ENCODE data around the gene CLEC17A. TPM values are rescaled to one million over a fixed set of nuclear protein-coding genes. Genes with fewer than 3 reads are reported as not detected.
A peak's percentile ranks its signal among the peaks of the same experiment; 100 is the strongest.

Gene CLEC17A
- total RNA-seq, 4 donors from 2014 or later = 0.41 to 4.9 TPM; not detected in 2

GRCh38 chr19:14632286-14632685 is 49.4 kb downstream of the CLEC17A start:
- intact Hi-C loops (cut with DNase I; ENCODE audit: low total_unique reads) = no loop called here
- no peak overlapping the region for H3K4me3 ChIP-seq
- WGBS, 2 donors (ENCODE audit: low coverage in 1 of 2) = 24 to 54% methylated on average over 1 of the region's 1 CpG
- H3K4me1 ChIP-seq = no peaks in the 10 kb centered on the region
- in situ Hi-C loops (cut with MboI; ENCODE audit: low pct_ligation_motif_present in 1 of 4, low pct_unique_long_range_greater_than_20kb in 1 of 4, low sequenced_read_pairs in 3 of 4) = no loop called here
- no peak for TF ChIP-seq POLR2AphosphoS5 (IDR thresholded peaks at IDR 0.05)
- no peak for TF ChIP-seq CTCF (IDR thresholded peaks at IDR 0.05)
- no peak for TF ChIP-seq EP300 (IDR thresholded peaks at IDR 0.05; ENCODE audit: low read depth)
- TF ChIP-seq POLR2A (IDR thresholded peaks at IDR 0.05) = no peak
- H3K27ac ChIP-seq = no peak overlapping the region
- H3K36me3 ChIP-seq = no peaks in the 10 kb centered on the region
- H3K27me3 ChIP-seq = no peaks in the 10 kb centered on the region
- no peaks in the 10 kb centered on the region for H3K9me3 ChIP-seq
- no peak for DNase-seq

GRCh38 chr19:14639536-14640277 is 56.8 kb downstream of the CLEC17A start:
- 33 to 49% methylated on average over 4 of the region's 4 CpGs for WGBS, 2 donors (ENCODE audit: low coverage in 1 of 2)
- TF ChIP-seq POLR2AphosphoS5 (IDR thresholded peaks at IDR 0.05) = no peak
- no peaks in the 10 kb centered on the region for H3K27me3 ChIP-seq
- no peaks in the 10 kb centered on the region for H3K36me3 ChIP-seq
- H3K27ac ChIP-seq = peak overlapping the region in 1 of 4 donors; percentile 10
- no peak for DNase-seq
- in situ Hi-C loops (cut with MboI; ENCODE audit: low pct_ligation_motif_present in 1 of 4, low pct_unique_long_range_greater_than_20kb in 1 of 4, low sequenced_read_pairs in 3 of 4) (no loop called here), intact Hi-C loops (cut with DNase I; ENCODE audit: low total_unique reads) (no loop called here)
- H3K4me3 ChIP-seq = no peak overlapping the region
- H3K9me3 ChIP-seq = peaks cover 5 to 8% of the 10 kb centered on the region in 2 donors
- no peaks in the 10 kb centered on the region for H3K4me1 ChIP-seq

GRCh38 chr19:14648506-14648905 is 65.6 kb downstream of the CLEC17A start:
- Histone ChIP-seq H3K36me3 (no peaks in the 10 kb centered on the region), H3K4me3 (no peak overlapping the region), H3K27ac (no peak overlapping the region), H3K9me3 (no peaks in the 10 kb centered on the region), H3K4me1 (no peaks in the 10 kb centered on the region), H3K27me3 (no peaks in the 10 kb centered on the region)
- TF ChIP-seq POLR2AphosphoS5 (IDR thresholded peaks at IDR 0.05) (no peak), CTCF (IDR thresholded peaks at IDR 0.05) (no peak), EP300 (IDR thresholded peaks at IDR 0.05; ENCODE audit: low read depth) (no peak)
- no peak for DNase-seq
- WGBS, 2 donors (ENCODE audit: low coverage in 1 of 2) = 88 to 96% methylated on average over 2 of the region's 2 CpGs
- intact Hi-C loops (cut with DNase I; ENCODE audit: low total_unique reads) = no loop called here
- in situ Hi-C loops (cut with MboI; ENCODE audit: low pct_ligation_motif_present in 1 of 4, low pct_unique_long_range_greater_than_20kb in 1 of 4, low sequenced_read_pairs in 3 of 4) = no loop called here

GRCh38 chr19:14649020-14649419 is 66.1 kb downstream of the CLEC17A start:
- Histone ChIP-seq H3K36me3 (no peaks in the 10 kb centered on the region), H3K27ac (no peak overlapping the region), H3K4me1 (no peaks in the 10 kb centered on the region), H3K27me3 (no peaks in the 10 kb centered on the region), H3K4me3 (no peak overlapping the region), H3K9me3 (no peaks in the 10 kb centered on the region)
- no peak for TF ChIP-seq EP300 (IDR thresholded peaks at IDR 0.05; ENCODE audit: low read depth)
- TF ChIP-seq POLR2AphosphoS5 (IDR thresholded peaks at IDR 0.05) = no peak
- TF ChIP-seq CTCF (IDR thresholded peaks at IDR 0.05) = no peak
- no peak for TF ChIP-seq POLR2A (IDR thresholded peaks at IDR 0.05)
- in situ Hi-C loops (cut with MboI; ENCODE audit: low pct_ligation_motif_present in 1 of 4, low pct_unique_long_range_greater_than_20kb in 1 of 4, low sequenced_read_pairs in 3 of 4) = no loop called here
- 73 to 85% methylated on average over 4 of the region's 4 CpGs for WGBS, 2 donors (ENCODE audit: low coverage in 1 of 2)
- intact Hi-C loops (cut with DNase I; ENCODE audit: low total_unique reads) = no loop called here
- DNase-seq = no peak

GRCh38 chr19:14650161-14650560 is 67.3 kb downstream of the CLEC17A start:
- Histone ChIP-seq H3K4me3 (no peak overlapping the region), H3K4me1 (no peaks in the 10 kb centered on the region), H3K36me3 (no peaks in the 10 kb centered on the region), H3K9me3 (no peaks in the 10 kb centered on the region), H3K27me3 (no peaks in the 10 kb centered on the region), H3K27ac (no peak overlapping the region)
- no peak for DNase-seq
- 76 to 95% methylated on average over 2 of the region's 2 CpGs for WGBS, 2 donors (ENCODE audit: low coverage in 1 of 2)
- intact Hi-C loops (cut with DNase I; ENCODE audit: low total_unique reads) = no loop called here
- TF ChIP-seq POLR2A (IDR thresholded peaks at IDR 0.05) (no peak), POLR2AphosphoS5 (IDR thresholded peaks at IDR 0.05) (no peak), CTCF (IDR thresholded peaks at IDR 0.05) (no peak), EP300 (IDR thresholded peaks at IDR 0.05; ENCODE audit: low read depth) (no peak)
- in situ Hi-C loops (cut with MboI; ENCODE audit: low pct_ligation_motif_present in 1 of 4, low pct_unique_long_range_greater_than_20kb in 1 of 4, low sequenced_read_pairs in 3 of 4) = no loop called here
